H1 (cell line): ENCODE data around the gene SLC44A5. TPM values are rescaled to one million over a fixed set of nuclear protein-coding genes. Genes with fewer than 3 reads are reported as not detected.

Experiments used
- CTCF ChIA-PET: fragments of 300-600 bp; sonication (Branson Sonifier 250); formaldehyde crosslinking; loops from one replicate; lab custom pipeline; 2021; ENCODE audit not compliant: partially characterized antibody; lab: Charles Lee
- POLR2A ChIA-PET: fragments of 300-600 bp; sonication (Branson Sonifier 250); formaldehyde crosslinking; loops from one replicate; lab custom pipeline; 2021; ENCODE audit warnings: inconsistent platforms; ENCODE audit not compliant: partially characterized antibody; lab: Charles Lee
- DNase-seq, 2 experiments: peaks; one replicate each; pipeline versions ENCODE4 v3.0.0 to v3.0.0-alpha.2; 2010 to 2022; ENCODE audit warnings: low spot score in 2 of 2, low read depth in 1 of 2, mixed read lengths in 1 of 2
- FAIRE-seq: peaks from 2 replicates; lab custom pipeline; 2011; peaks lifted over from hg19 to GRCh38; lab: Jason Lieb, UNC
- H2AFZ ChIP-seq: 2 replicates; pipeline ENCODE4 v1.8.1; 2012; ENCODE audit warnings: low read length, inconsistent platforms
- H2AK5ac ChIP-seq: 2 replicates; pipeline ENCODE4 v1.6.1; 2013; ENCODE audit warnings: low read depth, low read length
- H2BK120ac ChIP-seq: replicated peaks from 2 replicates; pipeline ENCODE3; 2013; ENCODE audit warnings: low read depth, low read length, inconsistent platforms
- H2BK12ac ChIP-seq: 2 replicates; pipeline ENCODE4 v1.6.1; 2013; ENCODE audit warnings: low read depth, low read length
- H2BK15ac ChIP-seq: 2 replicates; pipeline ENCODE4 v1.6.1; 2013; ENCODE audit warnings: low read length
- H2BK20ac ChIP-seq: 2 replicates; pipeline ENCODE4 v1.6.1; 2013; ENCODE audit warnings: low read length
- H2BK5ac ChIP-seq: 2 replicates; pipeline ENCODE4 v1.6.1; 2013; ENCODE audit warnings: low read depth, low read length
- H3K14ac ChIP-seq: 2 replicates; pipeline ENCODE4 v1.6.1; 2013; ENCODE audit warnings: inconsistent platforms; ENCODE audit not compliant: insufficient read length
- H3K18ac ChIP-seq: 2 replicates; pipeline ENCODE4 v1.6.1; 2013; ENCODE audit warnings: low read length; ENCODE audit errors: extremely low read depth
- H3K23ac ChIP-seq: 2 replicates; pipeline ENCODE4 v1.6.1; 2013; ENCODE audit warnings: inconsistent platforms; ENCODE audit not compliant: insufficient read length
- H3K23me2 ChIP-seq: 2 replicates; pipeline ENCODE4 v1.6.1; 2013; ENCODE audit warnings: low read depth, low read length
- H3K27ac ChIP-seq: 2 replicates; pipeline ENCODE4 v1.6.1; 2011; ENCODE audit warnings: low read depth, low read length, inconsistent platforms
- H3K27me3 ChIP-seq, 4 experiments: replicated peaks in 1 of 4; 1 replicate in 1 of 4; 2 replicates in 3 of 4; pipeline versions ENCODE4 v1.6.1 to v1.8.1; 2011 to 2013; ENCODE audit warnings: low read length in 3 of 4, mild to moderate bottlenecking in 3 of 4, inconsistent platforms in 2 of 4, mixed read lengths in 2 of 4, moderate library complexity in 1 of 4; ENCODE audit not compliant: control insufficient read depth in 3 of 4, insufficient read depth in 3 of 4; ENCODE audit errors: extremely low read depth in 1 of 4
- H3K36me3 ChIP-seq, 4 experiments: 2 replicates each; pipeline versions ENCODE4 v1.6.1 to v1.8.1; 2011 to 2013; ENCODE audit warnings: mild to moderate bottlenecking in 4 of 4, low read length in 3 of 4, moderate library complexity in 2 of 4, control low read depth in 1 of 4, inconsistent platforms in 1 of 4; ENCODE audit not compliant: insufficient read depth in 4 of 4, control insufficient read depth in 2 of 4
- H3K4ac ChIP-seq: replicated peaks from 2 replicates; pipeline ENCODE3; 2013; ENCODE audit warnings: low read length, low read depth, mixed read lengths, inconsistent platforms; ENCODE audit not compliant: insufficient read length
- H3K4me1 ChIP-seq, 4 experiments: replicated peaks in 1 of 4; 1 replicate in 1 of 4; 2 replicates in 3 of 4; pipeline versions ENCODE4 v1.6.1 to v1.8.1; 2011 to 2013; ENCODE audit warnings: low read length in 3 of 4, inconsistent platforms in 2 of 4, mixed read lengths in 1 of 4; ENCODE audit not compliant: insufficient read depth in 4 of 4, control insufficient read depth in 3 of 4
- H3K4me2 ChIP-seq, 2 experiments: 2 replicates each; pipeline versions ENCODE4 v1.6.1 to v1.8.1; 2011 to 2013; ENCODE audit warnings: low read depth in 2 of 2, low read length in 2 of 2, control low read depth in 1 of 2, inconsistent platforms in 1 of 2, mild to moderate bottlenecking in 1 of 2; ENCODE audit not compliant: insufficient read depth in 1 of 2
- H3K4me3 ChIP-seq, 4 experiments: fragments of 200-600, 300-600 bp in 1 of 4; sonication (generic), shearing (Covaris generic), sonication (Bioruptor Twin) in 1 of 4; 2 replicates each; pipeline versions ENCODE4 v1.5.1 to v1.8.1; 2011 to 2016; ENCODE audit warnings: low read length in 4 of 4, low read depth in 3 of 4, control low read depth in 2 of 4, inconsistent platforms in 2 of 4, mild to moderate bottlenecking in 2 of 4, mixed read lengths in 1 of 4, moderate library complexity in 1 of 4; ENCODE audit not compliant: insufficient read depth in 2 of 4; ENCODE audit errors: extremely low read depth in 1 of 4
- H3K56ac ChIP-seq: replicated peaks from 2 replicates; pipeline ENCODE3; 2013; ENCODE audit warnings: low read depth, mild to moderate bottlenecking, mixed read lengths, low read length, inconsistent platforms; ENCODE audit not compliant: insufficient read length
- H3K79me1 ChIP-seq: 2 replicates; pipeline ENCODE4 v1.6.1; 2013; ENCODE audit warnings: low read depth, low read length, control low read depth
- H3K79me2 ChIP-seq, 2 experiments: 2 replicates each; pipeline versions ENCODE4 v1.6.1 to v1.8.1; 2012 to 2013; ENCODE audit warnings: low read length in 2 of 2, mild to moderate bottlenecking in 2 of 2, inconsistent platforms in 1 of 2; ENCODE audit not compliant: insufficient read depth in 2 of 2, control insufficient read depth in 1 of 2
- H3K9ac ChIP-seq, 4 experiments: replicated peaks in 1 of 4; 1 replicate in 1 of 4; 2 replicates in 3 of 4; pipeline versions ENCODE4 v1.6.1 to v1.8.1; 2011 to 2013; ENCODE audit warnings: low read depth in 3 of 4, low read length in 3 of 4, control low read depth in 2 of 4, mild to moderate bottlenecking in 2 of 4, moderate library complexity in 2 of 4, inconsistent platforms in 1 of 4; ENCODE audit errors: extremely low read depth in 1 of 4
- H3K9me3 ChIP-seq, 2 experiments: 2 replicates each; pipeline versions ENCODE4 v1.6.1 to v1.8.1; 2012 to 2013; ENCODE audit warnings: mild to moderate bottlenecking in 2 of 2, moderate library complexity in 2 of 2, control low read depth in 1 of 2, inconsistent platforms in 1 of 2, low read depth in 1 of 2, low read length in 1 of 2, mixed read lengths in 1 of 2; ENCODE audit not compliant: insufficient read depth in 2 of 2
- H4K20me1 ChIP-seq, 2 experiments: replicated peaks in 1 of 2; 2 replicates each; pipeline versions ENCODE3 to v1.8.1; 2011 to 2013; ENCODE audit warnings: inconsistent platforms in 2 of 2, low read length in 2 of 2, mild to moderate bottlenecking in 1 of 2; ENCODE audit not compliant: insufficient read depth in 2 of 2, control insufficient read depth in 1 of 2
- H4K5ac ChIP-seq: 2 replicates; pipeline ENCODE4 v1.6.1; 2013; ENCODE audit warnings: low read length, low read depth, mixed read lengths, inconsistent platforms; ENCODE audit not compliant: insufficient read length
- H4K8ac ChIP-seq: 2 replicates; pipeline ENCODE4 v1.8.0; 2013; ENCODE audit warnings: mild to moderate bottlenecking, moderate library complexity, low read length, inconsistent platforms; ENCODE audit not compliant: insufficient read depth; ENCODE audit errors: extremely low read depth
- H4K91ac ChIP-seq: replicated peaks from 2 replicates; pipeline ENCODE3; 2013; ENCODE audit warnings: low read length, mixed read lengths, inconsistent platforms; ENCODE audit not compliant: insufficient read length
- MAFK ChIP-seq: IDR thresholded peaks from 2 replicates; pipeline ENCODE4 v1.6.1; 2012; ENCODE audit warnings: low read depth, mild to moderate bottlenecking, improper control_type of control experiment, low read length
- WGBS, 2 experiments: shearing (Covaris generic) in 1 of 2; methylation state at CpG; one replicate each; pipeline versions ENCODE4 v1.1.6 to v1.1.7; 2013 to 2015; ENCODE audit warnings: low lambda C conversion rate in 2 of 2, mixed read lengths in 2 of 2, inconsistent platforms in 1 of 2, low coverage in 1 of 2, missing lambda C conversion rate in 1 of 2; ENCODE audit not compliant: insufficient replicate concordance in 2 of 2, insufficient coverage in 1 of 2, insufficient read length in 1 of 2; ENCODE audit errors: extremely low coverage in 1 of 2, missing lambda C conversion rate in 1 of 2; 5-methylcytosine and 5-hydroxymethylcytosine counted together
- polyA plus RNA-seq, 7 experiments: library from polyadenylated mRNA; depleted of rRNA in 3 of 7; stranded (reverse) in 5 of 7; unstranded in 2 of 7; fragments of >200 nt in 5 of 7; fragments of 200-250 nt in 2 of 7; gene quantifications; 1 replicate in 5 of 7; 2 replicates in 1 of 7; 4 replicates in 1 of 7; pipeline versions ENCODE4 v1.2.1 to v1.2.3, GENCODE V29; 2011 to 2013; ENCODE audit warnings: missing spikeins in 2 of 7, mixed read lengths in 2 of 7
- total RNA-seq: library from RNA; stranded (reverse); fragmentation: NEBNext Ultra II Directional; extraction: Animal tissue kit (Norgen Biotek cat#: 25700); gene quantifications from 2 replicates; pipeline ENCODE4 v1.2.1, GENCODE V29; 2021
- TF ChIP-seq, protein P1 (sequence below): IDR thresholded peaks from 2 replicates; pipeline ENCODE4 v1.6.1; 2011; ENCODE audit warnings: low read length, improper control_type of control experiment

SLC44A5 gene
- total and polyA plus RNA-seq, 2 of the 8 experiments (the other 6 are each of a cell fraction or from before 2014, with no cell fraction given) = 1.8 to 3.3 TPM

DNA sequence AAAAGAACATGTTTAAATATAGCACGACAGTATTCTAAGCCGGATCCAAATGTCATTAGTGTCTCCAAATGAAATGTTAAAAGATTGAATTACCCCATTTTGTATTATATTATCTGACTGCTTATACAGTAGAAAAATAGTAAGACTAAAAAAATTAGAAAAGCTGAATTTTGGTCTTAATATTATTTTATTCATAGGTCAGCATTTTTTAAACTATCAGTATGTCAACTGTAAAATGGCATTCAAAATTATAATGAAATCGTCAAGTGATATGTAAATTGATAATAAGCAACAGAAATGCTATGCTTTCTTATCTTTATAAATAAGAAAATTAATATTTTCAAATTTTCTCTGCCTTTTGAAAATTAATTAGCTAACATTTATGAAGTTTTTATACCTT, 16.6 kb downstream of the SLC44A5 start:
- H3K4me3 ChIP-seq = no peak overlapping the region
- H3K36me3 ChIP-seq = no peaks in the 10 kb centered on the region
- H2BK12ac ChIP-seq = no peak overlapping the region
- H3K23me2 ChIP-seq = no peaks in the 10 kb centered on the region
- no peak overlapping the region for H3K14ac ChIP-seq
- 90% methylated on average over 3 of the region's 3 CpGs; no CpG with 5 or more reads in 1 of the 2 experiments for WGBS, 2 experiments
- TF ChIP-seq MAFK = peak; percentile 48; the same call in 1 of the 2 replicates
- TF ChIP-seq, protein P1, sequence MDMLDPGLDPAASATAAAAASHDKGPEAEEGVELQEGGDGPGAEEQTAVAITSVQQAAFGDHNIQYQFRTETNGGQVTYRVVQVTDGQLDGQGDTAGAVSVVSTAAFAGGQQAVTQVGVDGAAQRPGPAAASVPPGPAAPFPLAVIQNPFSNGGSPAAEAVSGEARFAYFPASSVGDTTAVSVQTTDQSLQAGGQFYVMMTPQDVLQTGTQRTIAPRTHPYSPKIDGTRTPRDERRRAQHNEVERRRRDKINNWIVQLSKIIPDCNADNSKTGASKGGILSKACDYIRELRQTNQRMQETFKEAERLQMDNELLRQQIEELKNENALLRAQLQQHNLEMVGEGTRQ = no peak
- H3K56ac ChIP-seq = no peak overlapping the region
- H2AFZ ChIP-seq = no peak overlapping the region
- ChIA-PET CTCF (interaction anchor here (1.2 kb wide), 1 partner anchor 20 kb away, joined by 3 read pairs; no protein-coding TSS in a partner anchor), POLR2A (no interaction called here)
- FAIRE-seq (no peak), DNase-seq (no peak)
- no peak overlapping the region for H4K5ac ChIP-seq
- H3K23ac ChIP-seq = no peak overlapping the region
- H3K27me3 ChIP-seq = no peaks in the 10 kb centered on the region
- H2BK120ac ChIP-seq = no peak overlapping the region
- no peaks in the 10 kb centered on the region for H3K79me2 ChIP-seq
- no peak overlapping the region for H4K91ac ChIP-seq
- H3K4me1 ChIP-seq = no peaks in the 10 kb centered on the region
- H3K4ac ChIP-seq = no peak overlapping the region
- H4K20me1 ChIP-seq = no peaks in the 10 kb centered on the region
- H3K9ac ChIP-seq = no peak overlapping the region
- no peak overlapping the region for H2BK20ac ChIP-seq
- no peak overlapping the region for H3K4me2 ChIP-seq
- no peaks in the 10 kb centered on the region for H3K9me3 ChIP-seq
- H2BK15ac ChIP-seq = no peak overlapping the region
- no peaks in the 10 kb centered on the region for H3K79me1 ChIP-seq
- H4K8ac ChIP-seq = no peak overlapping the region
- no peak overlapping the region for H2BK5ac ChIP-seq
- no peak overlapping the region for H2AK5ac ChIP-seq
- no peak overlapping the region for H3K27ac ChIP-seq
- H3K18ac ChIP-seq = no peak overlapping the region
